ENCODE results near the gene POT1.
"Not testable (repeated sequence)": the region's sequence is repeated elsewhere in the genome, so short reads cannot be mapped to it uniquely, and the experiment has no call there.

The POT1 gene

GRCh38 chr7:124929467-124930172, at the start of gene POT1:
TSS of gene POT1 (minus strand) at chr7:124929825. CDS start at chr7:124897173, 32,652 bp downstream.
- DNase-seq: peak; percentile 97

GRCh38 chr7:124975131-124975530, 45.5 kb upstream of the POT1 start:
- not testable (repeated sequence) for DNase-seq

- no peak for DNase-seq
Observed at GRCh38 chr7:124965553-124965952, 35.9 kb upstream of the POT1 start.

GRCh38 chr7:124959676-124960075, 30.1 kb upstream of the POT1 start:
- DNase-seq: no peak

- not testable (repeated sequence) for DNase-seq
Observed at GRCh38 chr7:124957952-124958351, 28.3 kb upstream of the POT1 start.

GRCh38 chr7:124956160-124956559, 26.5 kb upstream of the POT1 start:
- no peak for DNase-seq

GRCh38 chr7:124954790-124955189, 25.2 kb upstream of the POT1 start:
- no peak for DNase-seq

GRCh38 chr7:124945680-124946079, 16.1 kb upstream of the POT1 start:
- no peak for DNase-seq

GRCh38 chr7:124943472-124943871, 13.8 kb upstream of the POT1 start:
- no peak for DNase-seq

GRCh38 chr7:124942399-124942798, 12.8 kb upstream of the POT1 start:
- DNase-seq: no peak

GRCh38 chr7:124940306-124940705, 10.7 kb upstream of the POT1 start:
- DNase-seq: no peak

GRCh38 chr7:124938128-124938527, 8.5 kb upstream of the POT1 start:
- no peak for DNase-seq

- no peak for DNase-seq
Observed at GRCh38 chr7:124937076-124937475, 7.5 kb upstream of the POT1 start.

GRCh38 chr7:124934841-124935240, 5.2 kb upstream of the POT1 start:
- no peak for DNase-seq

GRCh38 chr7:124930655-124931597, 1.3 kb upstream of the POT1 start:
- no peak for DNase-seq

GRCh38 chr7:124930173-124930623, 573 bp upstream of the POT1 start:
- no peak for DNase-seq

- DNase-seq: no peak
Observed at GRCh38 chr7:124924906-124925305, 4.7 kb downstream of the POT1 start.

- DNase-seq: no peak
Observed at GRCh38 chr7:124922200-124922599, 7.4 kb downstream of the POT1 start.

GRCh38 chr7:124919841-124920240, 9.8 kb downstream of the POT1 start:
- DNase-seq: no peak

- no peak for DNase-seq
Observed at GRCh38 chr7:124918662-124919061, 11.0 kb downstream of the POT1 start.

- DNase-seq: no peak
Observed at GRCh38 chr7:124915242-124915641, 14.4 kb downstream of the POT1 start.

- DNase-seq: no peak
Observed at GRCh38 chr7:124914298-124914697, 15.3 kb downstream of the POT1 start.

GRCh38 chr7:124912972-124913371, 16.7 kb downstream of the POT1 start:
- DNase-seq: no peak

GRCh38 chr7:124909808-124910207, 19.8 kb downstream of the POT1 start:
- DNase-seq: no peak
